SK-N-SH treated with all-trans-retinoic acid at 6 μM for 48 hours (cell line): Measurements from ENCODE around the gene AKAP9.

ENCODE experiments used
- CREB5 ChIP-seq: fragments of 250-450 bp; sonication (Bioruptor Pico); IDR thresholded peaks from 2 replicates; pipeline ENCODE4 v1.5.1; 2020; ENCODE audit warnings: low read depth, mild to moderate bottlenecking, moderate library complexity
- CSRNP3 ChIP-seq: fragments of 250-450 bp; sonication (Bioruptor Pico); IDR thresholded peaks from 2 replicates; pipeline ENCODE4 v1.5.1; 2021; ENCODE audit warnings: mild to moderate bottlenecking, moderate library complexity
- ESRRG ChIP-seq: fragments of 250-450 bp; sonication (Bioruptor Pico); IDR thresholded peaks from 2 replicates; pipeline ENCODE4 v1.6.1; 2021; ENCODE audit warnings: mild to moderate bottlenecking
- POU6F1 ChIP-seq: fragments of 250-450 bp; sonication (Bioruptor Pico); IDR thresholded peaks from 2 replicates; pipeline ENCODE4 v1.8.0; 2021; ENCODE audit warnings: low read depth, mild to moderate bottlenecking, moderate library complexity, borderline replicate concordance
- PPARA ChIP-seq: fragments of 250-450 bp; sonication (Bioruptor Pico); IDR thresholded peaks from 2 replicates; pipeline ENCODE4 v1.5.0; 2020; ENCODE audit warnings: mild to moderate bottlenecking, borderline replicate concordance
- RARB ChIP-seq: fragments of 250-450 bp; sonication (Bioruptor Pico); IDR thresholded peaks from 2 replicates; pipeline ENCODE4 v1.8.0; 2021; ENCODE audit warnings: mild to moderate bottlenecking, moderate library complexity
- TCF4 ChIP-seq: fragments of 250-450 bp; sonication (Bioruptor Pico); IDR thresholded peaks from 2 replicates; pipeline ENCODE4 v1.8.0; 2021; ENCODE audit warnings: mild to moderate bottlenecking, moderate library complexity, borderline replicate concordance
- TSHZ2 ChIP-seq: fragments of 250-450 bp; sonication (Bioruptor Pico); IDR thresholded peaks from 2 replicates; pipeline ENCODE4 v1.5.0; 2020; ENCODE audit warnings: mild to moderate bottlenecking, moderate library complexity
- ZC3H10 ChIP-seq: fragments of 250-450 bp; sonication (Bioruptor Pico); IDR thresholded peaks from 2 replicates; pipeline ENCODE4 v1.5.1; 2021; ENCODE audit warnings: mild to moderate bottlenecking, moderate library complexity
- ZFP3 ChIP-seq: fragments of 250-450 bp; sonication (Bioruptor Pico); IDR thresholded peaks from 2 replicates; pipeline ENCODE4 v1.5.0; 2020; ENCODE audit warnings: mild to moderate bottlenecking, moderate library complexity
- ZFP30 ChIP-seq: fragments of 450-650 bp; formaldehyde crosslinking; IDR thresholded peaks from 2 replicates; pipeline ENCODE4 v1.5.0; 2022; ENCODE audit warnings: mild to moderate bottlenecking, moderate library complexity
- ZNF565 ChIP-seq: fragments of 450-650 bp; formaldehyde crosslinking; conservative IDR thresholded peaks from 2 replicates; pipeline ENCODE4 v1.5.0; 2020; ENCODE audit warnings: low read depth, mild to moderate bottlenecking, moderate library complexity
- ZNF70 ChIP-seq: fragments of 450-650 bp; formaldehyde crosslinking; IDR thresholded peaks from 2 replicates; pipeline ENCODE4 v1.5.0; 2020; ENCODE audit warnings: mild to moderate bottlenecking, moderate library complexity

GRCh38 chr7:92116949-92117348 is 176.3 kb downstream of the AKAP9 start:
- TF ChIP-seq CREB5 (CRISPR knock-in tag) (no peak), CSRNP3 (CRISPR knock-in tag) (no peak), ZNF70 (CRISPR knock-in tag) (no peak), ESRRG (CRISPR knock-in tag) (no peak), RARB (no peak), ZFP3 (CRISPR knock-in tag) (no peak), ZFP30 (CRISPR knock-in tag) (no peak), POU6F1 (CRISPR knock-in tag) (no peak), PPARA (no peak), ZC3H10 (no peak), TCF4 (CRISPR knock-in tag) (no peak), TSHZ2 (CRISPR knock-in tag) (no peak), ZNF565 (CRISPR knock-in tag) (no peak)
